ENCODE measurements around the gene PSMF1.

- no peak for TF ChIP-seq CTCF (IDR thresholded peaks at IDR 0.05)
- no peak for TF ChIP-seq POLR2A (IDR thresholded peaks at IDR 0.05)
Observed at GRCh38 chr20:1154691-1155090, 36.3 kb downstream of the PSMF1 start.
